HG03354 (cell line): Measurements from ENCODE around the gene ZNF614.
"Not testable (repeated sequence)": the region's sequence is repeated elsewhere in the genome, so short reads cannot be mapped to it uniquely, and the experiment has no call there.

Experiments used
- ATAC-seq: cut with Tn5 transposase; IDR thresholded peaks from one replicate; pipeline ENCODE4 v1.9.1; 2021; ENCODE audit warnings: mild to moderate bottlenecking; ENCODE audit not compliant: unreplicated experiment, poor library complexity, severe bottlenecking

ZNF614 gene

GRCh38 chr19:52028027-52028779 is at the start of gene ZNF614:
TSS of gene ZNF614 (minus strand) at chr19:52028379. CDS start at chr19:52025745, 2,634 bp downstream.
- peak; percentile 89 for ATAC-seq

DNA sequence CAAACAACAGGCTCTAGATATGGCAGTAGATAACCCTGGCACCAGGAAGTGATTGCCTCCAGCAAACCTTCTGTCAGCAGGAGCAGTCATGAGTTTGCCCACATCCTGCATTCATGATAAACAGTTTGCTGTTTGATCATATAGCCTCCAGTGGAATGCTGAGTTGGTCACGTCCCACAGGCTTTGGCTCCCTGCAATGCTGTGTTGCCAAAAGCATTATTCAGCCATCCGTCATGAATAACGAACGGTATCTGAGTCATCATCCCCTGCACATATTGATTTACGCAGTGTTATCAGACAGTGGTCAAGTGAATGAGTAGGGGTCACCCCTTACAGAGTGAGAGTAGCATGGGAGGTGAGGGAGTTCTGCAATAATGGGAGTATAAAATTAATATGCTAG is 42.3 kb upstream of the ZNF614 start:
- no peak for ATAC-seq

DNA sequence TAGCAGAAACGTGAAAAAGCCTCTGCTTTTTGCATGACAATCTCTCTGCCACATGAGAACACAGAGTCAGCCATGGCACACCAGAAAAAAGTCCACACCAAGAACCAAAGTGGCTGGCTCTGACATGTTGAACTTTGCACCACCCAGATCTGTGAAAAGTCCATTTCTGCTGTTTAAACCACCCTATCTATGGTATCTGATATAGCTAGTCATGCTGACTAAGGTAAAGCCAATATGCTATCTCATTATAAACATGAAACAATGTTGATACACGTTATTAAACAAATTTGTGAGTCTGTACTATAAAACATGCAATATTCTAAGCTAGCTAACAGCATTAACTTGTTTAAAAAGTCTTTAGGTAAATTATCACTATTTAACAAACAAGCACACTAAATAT is 41.5 kb upstream of the ZNF614 start:
- ATAC-seq = no peak

DNA sequence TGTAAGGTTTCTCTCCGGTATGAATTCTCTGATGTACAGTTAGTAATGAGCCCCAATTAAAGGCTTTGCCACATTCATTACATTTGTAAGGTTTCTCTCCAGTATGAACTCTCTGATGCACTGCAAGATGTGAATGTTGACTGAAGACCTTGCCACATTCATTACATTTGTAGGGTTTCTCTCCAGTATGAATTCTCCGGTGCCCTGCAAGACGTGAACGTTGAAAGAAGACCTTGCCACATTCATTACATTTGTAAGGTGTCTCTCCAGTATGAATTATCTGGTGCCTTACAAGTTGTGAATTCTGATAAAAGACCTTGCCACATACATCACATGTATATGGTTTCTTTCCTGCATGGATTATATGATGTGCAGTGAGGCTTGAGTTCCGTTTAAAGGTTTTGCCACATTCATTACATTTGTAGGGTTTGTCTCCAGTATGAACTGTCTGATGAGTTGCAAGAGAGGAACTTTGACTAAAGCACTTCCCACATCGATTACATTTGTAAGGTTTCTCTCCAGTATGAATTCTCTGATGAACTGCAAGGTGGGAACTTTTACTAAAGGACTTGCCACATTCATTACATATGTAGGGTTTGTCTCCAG is 38.2 kb upstream of the ZNF614 start:
- no peak for ATAC-seq

- ATAC-seq = no peak
Observed at GRCh38 chr19:52065399-52065798, 37.2 kb upstream of the ZNF614 start.

- not testable (repeated sequence) for ATAC-seq
Observed at GRCh38 chr19:52056480-52056879, 28.3 kb upstream of the ZNF614 start.

- ATAC-seq = not testable (repeated sequence)
Observed at GRCh38 chr19:52051736-52052135, 23.6 kb upstream of the ZNF614 start.

- ATAC-seq = peak; percentile 91
Observed at GRCh38 chr19:52048555-52049501, 20.6 kb upstream of the ZNF614 start, which contains the start of gene ZNF432. TSS of gene ZNF432 (minus strand) at chr19:52048838. CDS start at chr19:52046868, 1,970 bp downstream.

DNA sequence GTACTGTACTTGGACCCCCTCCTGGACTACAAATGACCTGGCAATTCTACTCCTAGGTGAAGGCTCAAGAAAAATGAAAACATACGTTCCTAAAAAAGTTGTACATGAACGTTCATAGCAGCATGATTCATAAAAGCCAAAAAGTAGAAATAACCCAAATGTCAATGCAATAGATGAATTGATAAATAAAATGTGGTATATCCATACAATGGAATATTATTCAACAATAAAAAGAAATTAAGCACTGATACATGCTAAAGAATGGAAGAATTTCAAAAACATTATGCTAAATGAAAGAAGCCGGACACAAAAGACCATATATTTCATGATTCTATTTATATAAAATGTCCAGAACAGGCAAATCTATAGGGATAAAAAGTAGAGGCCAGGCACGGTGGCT is 11.0 kb upstream of the ZNF614 start:
- no peak for ATAC-seq

DNA sequence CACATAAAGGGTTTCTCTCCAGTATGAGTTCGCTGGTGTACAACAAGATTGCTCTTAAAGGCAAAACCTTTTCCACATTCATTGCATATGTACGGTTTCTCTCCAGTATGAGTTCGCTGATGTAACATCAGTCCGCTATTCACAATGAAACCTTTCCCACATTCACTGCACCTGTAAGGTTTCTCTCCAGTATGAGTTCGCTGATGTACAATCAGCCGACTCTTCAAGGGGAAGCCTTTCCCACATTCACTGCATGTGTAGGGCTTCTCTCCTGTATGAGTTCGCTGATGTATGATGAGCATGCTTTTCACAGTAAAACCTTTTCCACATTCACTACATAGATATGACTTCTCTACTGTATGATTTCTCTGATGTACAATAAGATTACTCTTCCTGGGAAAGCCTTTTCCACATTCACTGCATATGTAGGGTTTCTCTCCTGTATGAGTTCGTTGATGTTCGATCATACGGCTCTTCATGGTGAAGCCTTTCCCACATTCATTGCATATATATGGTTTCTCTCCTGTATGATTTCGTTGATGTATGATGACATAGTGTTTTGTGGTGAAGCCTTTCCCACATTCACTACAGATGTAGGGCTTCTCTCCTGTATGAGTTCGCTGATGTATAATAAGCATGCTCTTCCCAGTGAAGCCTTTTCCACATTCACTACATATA is 6.0 kb upstream of the ZNF614 start:
- no peak for ATAC-seq

GRCh38 chr19:52028780-52029123 is 573 bp upstream of the ZNF614 start:
- peak; percentile 37 for ATAC-seq

DNA sequence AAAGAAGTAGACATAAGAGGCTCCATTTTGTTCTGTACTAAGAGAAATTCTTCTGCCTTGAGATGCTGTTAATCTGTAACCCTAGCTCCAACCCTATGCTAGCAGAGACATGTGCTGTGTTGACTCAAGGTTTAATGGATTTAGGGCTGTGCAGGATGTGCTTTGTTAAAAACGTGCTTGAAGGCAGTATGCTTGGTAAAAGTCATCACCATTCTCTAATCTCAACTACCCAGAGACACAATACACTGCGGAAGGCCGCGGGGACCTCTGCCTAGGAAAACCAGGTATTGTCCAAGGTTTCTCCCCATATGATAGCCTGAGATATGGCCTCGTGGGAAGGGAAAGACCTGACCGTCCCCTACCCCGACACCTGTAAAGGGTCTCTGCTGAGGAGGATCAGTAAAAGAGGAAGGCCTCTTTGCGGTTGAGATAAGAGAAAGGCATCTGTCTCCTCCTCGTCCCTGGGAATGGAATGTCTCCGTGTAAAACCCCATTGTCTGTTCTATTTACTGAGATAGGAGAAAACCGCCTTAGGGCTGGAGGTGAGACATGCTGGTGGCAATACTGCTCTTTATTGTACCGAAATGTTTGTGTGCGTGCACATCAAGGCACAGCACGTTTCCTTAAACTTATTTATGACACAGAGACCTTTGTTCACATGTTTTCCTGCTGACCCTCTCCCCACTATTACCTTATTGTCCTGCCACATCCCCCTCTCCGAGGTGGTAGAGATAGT is 1.8 kb downstream of the ZNF614 start:
- not testable (repeated sequence) for ATAC-seq

DNA sequence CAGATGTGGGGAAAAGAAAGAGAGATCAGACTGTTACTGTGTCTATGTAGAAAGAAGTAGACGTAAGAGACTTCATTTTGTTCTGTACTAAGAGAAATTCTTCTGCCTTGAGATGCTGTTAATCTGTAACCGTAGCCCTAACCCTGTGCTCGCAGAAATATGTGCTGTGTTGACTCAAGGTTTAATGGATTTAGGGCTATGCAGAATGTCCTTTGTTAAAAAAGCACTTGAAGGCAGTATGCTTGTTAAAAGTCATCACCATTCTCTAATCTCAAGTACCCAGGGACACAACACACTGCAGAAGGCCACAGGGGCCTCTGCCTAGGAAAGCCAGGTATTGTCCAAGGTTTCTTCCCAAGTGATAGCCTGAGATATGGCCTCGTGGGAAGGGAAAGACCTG is 3.7 kb downstream of the ZNF614 start:
- ATAC-seq = not testable (repeated sequence)

DNA sequence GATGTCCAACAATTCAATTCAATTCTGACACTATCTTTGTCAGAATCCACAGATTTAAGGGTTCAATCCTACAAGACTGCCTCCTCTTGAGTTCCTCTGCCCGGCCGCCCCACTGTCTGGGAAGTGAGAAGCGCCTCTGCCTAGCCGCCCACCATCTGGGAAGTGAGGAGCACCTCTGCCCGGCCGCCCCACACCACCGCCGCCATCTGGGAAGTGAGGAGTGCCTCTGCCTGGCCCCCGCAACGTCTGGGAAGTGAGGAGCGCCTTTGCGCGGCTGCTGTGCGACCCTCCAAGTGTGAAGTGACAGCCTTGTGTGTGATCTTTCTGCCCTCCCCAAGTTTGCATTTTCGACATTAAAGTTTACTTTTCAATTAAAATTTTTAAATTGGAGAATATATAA is 6.0 kb downstream of the ZNF614 start:
- no peak for ATAC-seq

DNA sequence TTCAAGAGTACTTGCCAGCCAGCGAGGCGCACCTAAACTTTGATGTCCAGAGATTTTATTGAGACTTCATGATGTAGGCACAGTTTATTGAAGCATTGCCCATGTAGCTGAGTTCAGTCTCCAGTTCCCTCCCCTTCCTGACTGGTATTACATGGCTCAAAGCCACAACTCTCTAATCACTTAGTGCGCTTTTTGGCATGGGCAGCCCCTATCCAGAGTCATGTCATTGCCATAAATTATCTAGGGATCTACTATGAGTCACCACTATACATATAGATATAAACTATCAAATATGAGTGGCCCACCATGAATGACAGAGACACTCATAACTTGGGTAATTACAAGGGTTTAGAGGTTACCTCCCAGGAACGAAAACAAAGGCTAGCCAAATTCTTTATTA is 7.7 kb downstream of the ZNF614 start:
- ATAC-seq = no peak

DNA sequence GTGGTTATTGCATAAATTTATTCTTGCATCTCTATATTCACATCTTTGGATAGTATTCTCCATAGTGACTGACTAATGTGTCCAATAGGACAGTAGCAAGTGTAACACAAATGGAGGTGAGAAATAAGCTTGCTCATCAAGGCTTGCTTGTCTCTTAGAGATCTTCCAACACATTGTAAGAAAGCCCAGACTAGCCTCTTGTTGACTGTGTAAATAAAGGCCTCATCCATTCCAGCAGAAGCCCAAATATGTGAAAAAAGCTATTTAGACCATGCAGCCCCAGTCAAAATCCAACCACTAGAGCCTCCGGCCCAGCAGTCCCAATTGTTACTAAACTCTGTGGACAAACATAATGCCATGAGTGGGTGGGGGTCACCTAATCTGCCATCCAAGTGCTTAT is 17.5 kb downstream of the ZNF614 start:
- ATAC-seq = no peak

DNA sequence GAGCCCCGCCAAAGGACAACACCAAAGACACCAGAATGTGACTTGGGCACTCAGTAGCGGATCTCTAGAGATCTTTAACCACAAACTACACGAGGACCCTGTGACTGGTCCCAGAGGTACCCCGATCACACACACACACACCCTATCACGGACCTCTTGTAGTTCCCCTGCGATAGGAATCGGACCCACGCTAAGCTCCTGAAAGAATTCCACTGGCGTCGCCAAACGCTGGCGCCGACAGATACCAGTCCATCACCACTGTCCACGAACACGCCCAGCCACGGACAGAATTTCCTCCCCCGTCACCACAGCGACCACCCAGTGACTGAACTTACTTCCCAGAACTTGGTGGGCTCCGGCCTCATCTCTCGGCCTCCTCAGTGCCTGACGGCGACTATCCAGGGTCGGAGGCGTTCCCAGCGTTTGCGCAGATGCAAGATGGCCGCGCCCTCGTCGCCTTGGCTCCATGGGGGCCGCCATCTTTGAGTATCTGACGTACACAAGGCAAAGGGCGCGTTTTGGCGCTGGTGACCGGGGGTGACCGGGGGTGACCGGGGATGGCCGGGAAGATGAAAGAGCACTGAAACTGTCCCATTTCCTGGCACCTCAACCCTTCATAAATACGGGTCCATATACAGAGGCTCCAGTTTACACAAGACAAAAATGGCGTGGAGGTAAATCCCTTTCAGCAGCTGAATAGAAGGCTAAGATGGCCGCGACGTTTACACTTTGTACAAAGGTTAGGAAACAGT is 20.2 kb downstream of the ZNF614 start, which contains the start of gene ZNF615:
Gene ZNF615 (minus strand): TSS at position 406 of the 752 bp plus-strand sequence. CDS start 4,500 bp downstream, outside the sequence.
- peak; percentile 90 for ATAC-seq

- ATAC-seq = peak; percentile 16
Observed at GRCh38 chr19:52007451-52007805, 20.8 kb downstream of the ZNF614 start.
